ENCODE measurements around the gene MYOG.

GRCh38 chr1:203043830-203044545 lies 41.8 kb downstream of the MYOG start:
- TF ChIP-seq CTCF (IDR thresholded peaks at IDR 0.05): no peak
- TF ChIP-seq POLR2A (IDR thresholded peaks at IDR 0.05): no peak
- no peak for TF ChIP-seq POLR2AphosphoS5 (IDR thresholded peaks at IDR 0.05)

Data from prostate gland (tissue), 2 donors.